ENCODE measurements around the gene APOBEC3H. TPM values are rescaled to one million over a fixed set of nuclear protein-coding genes. Genes with fewer than 3 reads are reported as not detected.
A peak's percentile ranks its signal among the peaks of the same experiment; 100 is the strongest.

APOBEC3H gene
- total and polyA plus RNA-seq, 2 donors (not counting 3 experiments of a cell fraction or from before 2014, with no cell fraction given) = not detected

GRCh38 chr22:39153220-39153717 is 56.2 kb downstream of the APOBEC3H start:
- Histone ChIP-seq H3K79me2 (ENCODE audit: control insufficient read depth, insufficient read depth, low read length) (no peaks in the 10 kb centered on the region), H3K9me1 (replicated peaks; ENCODE audit: control insufficient read depth, extremely low read depth, insufficient read depth, low read length) (no peaks in the 10 kb centered on the region), H2AFZ (ENCODE audit: low read depth, low read length) (peak overlapping the region; percentile 47), H3K36me3 (ENCODE audit: control insufficient read depth in 2 of 2, extremely low read depth in 1 of 2, insufficient read depth in 2 of 2, low read length in 2 of 2) (no peaks in the 10 kb centered on the region), H3K4me2 (ENCODE audit: insufficient read depth, low read length) (peak overlapping the region; percentile 14), H3K9me3 (replicated peaks; ENCODE audit: control insufficient read depth, insufficient read depth, low read length) (no peaks in the 10 kb centered on the region), H3K27me3 (ENCODE audit: control insufficient read depth in 2 of 2, insufficient read depth in 2 of 2, low read length in 2 of 2) (peaks cover 24 to 32% of the 10 kb centered on the region in 2 experiments), H3K9ac (replicated peaks; ENCODE audit: extremely low read depth, insufficient read depth, low read length) (no peak overlapping the region), H3K4me3 (replicated peaks in 1 of 3; ENCODE audit: insufficient read depth in 1 of 3, low read depth in 1 of 3, low read length in 3 of 3) (peak overlapping the region in 2 of 3 experiments; percentile 14 to 25), H3K4me1 (ENCODE audit: control insufficient read depth, extremely low read depth, insufficient read depth, low read length) (no peaks in the 10 kb centered on the region), H4K20me1 (replicated peaks; ENCODE audit: control insufficient read depth, extremely low read depth, insufficient read depth, low read length) (no peaks in the 10 kb centered on the region), H3K27ac (ENCODE audit: insufficient read depth, low read depth, low read length) (no peak overlapping the region)
- dilution Hi-C loops (cut with MboI; ENCODE audit: extremely low pct_ligation_motif_present, low sequenced_read_pairs) = no loop called here
- CTCF ChIA-PET = interaction anchor here (1.0 to 1.4 kb wide), 3 partner anchors 18 to 166 kb away, joined by 3 to 4 read pairs (median 3); partner anchors contain the start of gene RPL3
- TF ChIP-seq MYC (IDR thresholded peaks at IDR 0.05; ENCODE audit: low read depth, low read length) (no peak), EZH2 (IDR thresholded peaks at IDR 0.05; ENCODE audit: borderline replicate concordance, low read depth, low read length, severe bottlenecking) (peak; percentile 71)
- POLR2A ChIA-PET = interaction anchor here (0.6 to 2.8 kb wide), 4 partner anchors 32 to 166 kb away, joined by 3 to 14 read pairs (median 3); partner anchors contain the start of gene RPL3
- intact Hi-C loops (cut with micrococcal nuclease) = loop anchor here (1.0 kb wide), 1 partner anchor 21 kb away; no protein-coding TSS in a partner anchor
- no TSS peak for BruUV-seq (replicated peaks)
- FAIRE-seq (no peak), DNase-seq (ENCODE audit: low read depth, low spot score) (no peak)

Small RNA genes within 50 kb of the gene (small RNA-seq; reads per million reads assigned to genes)
- gene AL022318.2 (ENCODE audit: insufficient read depth, insufficient read length, low read depth, low replicate concordance) (not detected), gene COX5BP7 (ENCODE audit: insufficient read depth, insufficient read length, low read depth, low replicate concordance) (not detected)

Other genes with a start within 250 kb of the APOBEC3H start
- 60.9 and 62.6 TPM in 2 replicates for gene CBX6, start 225.0 kb upstream of the APOBEC3H start, total RNA-seq
- 14.9 and 18.2 TPM in 2 replicates for gene CBX6, start 225.0 kb upstream of the APOBEC3H start, polyA plus RNA-seq
- not detected in 2 replicates for gene APOBEC3A, start 139.6 kb upstream of the APOBEC3H start, total RNA-seq
- gene APOBEC3A, start 139.6 kb upstream of the APOBEC3H start, polyA plus RNA-seq = not detected in 2 replicates
- gene APOBEC3B, start 114.9 kb upstream of the APOBEC3H start, total RNA-seq = 10.3 and 13.6 TPM in 2 replicates
- gene APOBEC3B, start 114.9 kb upstream of the APOBEC3H start, polyA plus RNA-seq = 16.5 and 19.9 TPM in 2 replicates
- 10.6 and 11.2 TPM in 2 replicates for gene APOBEC3C, start 83.0 kb upstream of the APOBEC3H start, total RNA-seq
- 6.9 and 7.6 TPM in 2 replicates for gene APOBEC3C, start 83.0 kb upstream of the APOBEC3H start, polyA plus RNA-seq
- gene APOBEC3D, start 76.1 kb upstream of the APOBEC3H start, total RNA-seq = 2.5 and 3.8 TPM in 2 replicates
- gene APOBEC3D, start 76.1 kb upstream of the APOBEC3H start, polyA plus RNA-seq = 2.0 and 2.3 TPM in 2 replicates
- 7.2 and 10.2 TPM in 2 replicates for gene APOBEC3F, start 56.4 kb upstream of the APOBEC3H start, total RNA-seq
- gene APOBEC3F, start 56.4 kb upstream of the APOBEC3H start, polyA plus RNA-seq = 10.6 and 11.0 TPM in 2 replicates
- 2.9 and 5.1 TPM in 2 replicates for gene APOBEC3G, start 20.0 kb upstream of the APOBEC3H start, total RNA-seq
- gene APOBEC3G, start 20.0 kb upstream of the APOBEC3H start, polyA plus RNA-seq = 3.4 and 3.6 TPM in 2 replicates
- 5.1 and 7.1 TPM in 2 replicates for gene CBX7, start 55.4 kb downstream of the APOBEC3H start, total RNA-seq
- gene CBX7, start 55.4 kb downstream of the APOBEC3H start, polyA plus RNA-seq = 3.4 and 4.0 TPM in 2 replicates
- gene PDGFB, start 147.7 kb downstream of the APOBEC3H start, total RNA-seq = 240 and 273 TPM in 2 replicates
- gene PDGFB, start 147.7 kb downstream of the APOBEC3H start, polyA plus RNA-seq = 135 and 179 TPM in 2 replicates
- 1,954 and 2,068 TPM in 2 replicates for gene RPL3, start 222.4 kb downstream of the APOBEC3H start, total RNA-seq
- gene RPL3, start 222.4 kb downstream of the APOBEC3H start, polyA plus RNA-seq = 3,568 and 4,065 TPM in 2 replicates